ENCODE data around the gene HOXC6. TPM values are rescaled to one million over a fixed set of nuclear protein-coding genes. Genes with fewer than 3 reads are reported as not detected.
A peak's percentile ranks its signal among the peaks of the same experiment; 100 is the strongest.

HOXC6 gene
- total and polyA plus RNA-seq, 2 of the 8 experiments (the other 6 are each of a cell fraction or from before 2014, with no cell fraction given), result not detected

DNA sequence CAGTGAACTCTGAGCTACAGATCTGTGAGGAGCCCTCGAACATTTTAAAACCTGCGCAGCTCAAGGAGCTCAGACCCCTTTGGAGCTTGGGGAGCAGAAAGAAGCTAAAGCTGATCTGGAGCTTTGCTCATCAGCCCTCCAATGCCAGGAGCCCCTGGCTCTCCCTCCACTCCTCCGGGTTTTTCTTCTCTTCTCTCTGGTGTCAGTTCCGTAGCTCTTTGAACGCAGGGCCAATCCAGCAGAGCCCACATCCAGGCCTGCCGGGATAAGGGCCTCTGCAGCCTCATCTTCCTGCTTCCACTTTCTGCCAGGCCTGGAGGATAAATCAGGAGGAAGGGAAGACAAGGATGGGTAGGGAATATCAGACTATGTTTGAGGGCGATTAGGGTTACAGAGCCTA, 31.4 kb downstream of the HOXC6 start:
- Histone ChIP-seq H4K20me1 (replicated peaks in 1 of 2; ENCODE audit: control insufficient read depth in 1 of 2, insufficient read depth in 2 of 2, low read length in 2 of 2) (peaks cover 0 to 2% of the 10 kb centered on the region in 2 experiments), H2AK5ac (ENCODE audit: low read depth, low read length) (no peak overlapping the region), H3K79me2 (ENCODE audit: control insufficient read depth in 1 of 2, insufficient read depth in 2 of 2, low read length in 2 of 2) (no peaks in the 10 kb centered on the region), H4K91ac (replicated peaks; ENCODE audit: insufficient read length, low read length) (no peak overlapping the region), H3K4me1 (replicated peaks in 1 of 4; ENCODE audit: control insufficient read depth in 3 of 4, insufficient read depth in 4 of 4, low read length in 3 of 4) (peaks cover 4 to 14% (median 7%) of the 10 kb centered on the region in 4 experiments), H2BK5ac (ENCODE audit: low read depth, low read length) (no peak overlapping the region), H3K27me3 (replicated peaks in 1 of 4; ENCODE audit: control insufficient read depth in 3 of 4, extremely low read depth in 1 of 4, insufficient read depth in 3 of 4, low read length in 3 of 4) (peaks cover 83 to 98% (median 95%) of the 10 kb centered on the region in 4 experiments), H3K56ac (replicated peaks; ENCODE audit: insufficient read length, low read depth, low read length) (no peak overlapping the region), H4K5ac (ENCODE audit: insufficient read length, low read depth, low read length) (no peak overlapping the region), H4K8ac (ENCODE audit: extremely low read depth, insufficient read depth, low read length) (no peak overlapping the region), H2BK12ac (ENCODE audit: low read depth, low read length) (no peak overlapping the region), H2BK20ac (ENCODE audit: low read length) (no peak overlapping the region), H3K18ac (ENCODE audit: extremely low read depth, low read length) (peak overlapping the region; percentile 6; the same call in 1 of the 2 replicates), H3K9me3 (ENCODE audit: insufficient read depth in 2 of 2, low read depth in 1 of 2, low read length in 1 of 2) (no peaks in the 10 kb centered on the region), H3K4me2 (ENCODE audit: insufficient read depth in 1 of 2, low read depth in 2 of 2, low read length in 2 of 2) (no peak overlapping the region; a peak in 1 of 4 replicates), H2BK15ac (ENCODE audit: low read length) (no peak overlapping the region), H2AFZ (ENCODE audit: low read length) (no peak overlapping the region), H3K27ac (ENCODE audit: low read depth, low read length) (no peak overlapping the region), H3K23ac (ENCODE audit: insufficient read length) (no peak overlapping the region), H3K4me3 (ENCODE audit: extremely low read depth in 1 of 4, insufficient read depth in 2 of 4, low read depth in 3 of 4, low read length in 4 of 4) (no peak overlapping the region), H3K36me3 (ENCODE audit: control insufficient read depth in 2 of 4, insufficient read depth in 4 of 4, low read length in 3 of 4) (no peaks in the 10 kb centered on the region; a peak in 1 of 8 replicates), H3K14ac (ENCODE audit: insufficient read length) (no peak overlapping the region), H3K4ac (replicated peaks; ENCODE audit: insufficient read length, low read depth, low read length) (no peak overlapping the region), H2BK120ac (replicated peaks; ENCODE audit: low read depth, low read length) (no peak overlapping the region), H3K9ac (replicated peaks in 1 of 4; ENCODE audit: extremely low read depth in 1 of 4, low read depth in 3 of 4, low read length in 3 of 4) (no peak overlapping the region), H3K79me1 (ENCODE audit: low read depth, low read length) (no peaks in the 10 kb centered on the region), H3K23me2 (ENCODE audit: low read depth, low read length) (no peaks in the 10 kb centered on the region; the same call in 1 of the 2 replicates)
- WGBS, 2 experiments (ENCODE audit: extremely low coverage in 1 of 2, insufficient coverage in 1 of 2, insufficient read length in 1 of 2, insufficient replicate concordance in 2 of 2, low coverage in 1 of 2, low lambda C conversion rate in 2 of 2, missing lambda C conversion rate in 1 of 2), result 30% methylated on average over 7 of the region's 7 CpGs; no CpG with 5 or more reads in 1 of the 2 experiments
- ChIA-PET POLR2A (ENCODE audit: partially characterized antibody) (interaction anchor here (0.6 kb wide), 1 partner anchor 137 kb away, joined by 3 read pairs; no protein-coding TSS in a partner anchor), CTCF (ENCODE audit: partially characterized antibody) (interaction anchor here (0.7 to 2.8 kb wide), 13 partner anchors 28 to 358 kb away, joined by 3 to 18 read pairs (median 5); partner anchors contain the start of genes HOXC10, HOXC5 and HOXC9)
- no peak for FAIRE-seq
- DNase-seq (ENCODE audit: low read depth in 1 of 2, low spot score in 2 of 2), result no peak
- TF ChIP-seq RNF2 (IDR thresholded peaks at IDR 0.05; ENCODE audit: borderline replicate concordance, low read depth, low read length, missing control alignments, poor library complexity, severe bottlenecking) (peak; percentile 29), TEAD4 (IDR thresholded peaks at IDR 0.05; ENCODE audit: low read depth, low read length) (no peak)

All from H1 (cell line).